ENCODE measurements around the gene CLSTN1.
A peak's percentile ranks its signal among the peaks of the same experiment; 100 is the strongest.

CLSTN1 gene

DNA sequence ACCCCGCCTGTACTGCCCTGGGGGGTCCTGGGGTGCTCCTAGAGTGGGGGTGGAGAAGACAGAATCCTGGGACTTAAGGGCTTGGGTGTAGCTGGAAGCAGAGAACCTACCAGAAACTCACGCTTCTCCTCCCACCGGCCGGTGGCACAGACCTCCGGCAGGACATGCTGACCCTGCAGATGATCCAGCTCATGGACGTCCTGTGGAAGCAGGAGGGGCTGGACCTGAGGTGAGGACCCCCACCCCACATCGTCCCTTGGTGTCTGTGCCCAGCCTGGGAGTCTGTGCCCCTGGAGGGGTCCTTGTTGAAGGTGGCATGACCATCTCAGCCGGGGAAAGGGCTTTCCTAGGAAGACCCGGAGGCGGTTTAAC, 101.4 kb downstream of the CLSTN1 start:
- Histone ChIP-seq H3K9me3 (ENCODE audit: insufficient read depth, low read length) (no peaks in the 10 kb centered on the region), H3K36me3 (ENCODE audit: low read length) (0 out of 2 replicates have a peak, but pooled peaks cover 6% of the 10 kb centered on the region), H4K20me1 (ENCODE audit: low read depth, low read length) (no peaks in the 10 kb centered on the region), H2AFZ (ENCODE audit: low read depth, low read length, severe bottlenecking) (no peak overlapping the region), H3K9me2 (replicated peaks; ENCODE audit: insufficient read depth, low read length) (no peaks in the 10 kb centered on the region), H3K4me2 (ENCODE audit: low read depth, low read length, poor library complexity, severe bottlenecking) (no peak overlapping the region), H3K9ac (ENCODE audit: low read length) (no peak overlapping the region), H3K4me3 (ENCODE audit: insufficient read depth, low read length, poor library complexity, severe bottlenecking) (no peak overlapping the region), H3F3A (ENCODE audit: insufficient read depth) (peaks cover under 1% of the 10 kb centered on the region; the same call in 1 of the 2 replicates), H3K27ac (ENCODE audit: low read depth, low read length) (no peak overlapping the region), H3K79me2 (ENCODE audit: insufficient read depth, low read length) (no peaks in the 10 kb centered on the region), H3K27me3 (ENCODE audit: low read length) (no peaks in the 10 kb centered on the region)
- TF ChIP-seq EZH2phosphoT487 (conservative IDR thresholded peaks at IDR 0.05; ENCODE audit: low read length), result no peak
- TF ChIP-seq, protein P1, sequence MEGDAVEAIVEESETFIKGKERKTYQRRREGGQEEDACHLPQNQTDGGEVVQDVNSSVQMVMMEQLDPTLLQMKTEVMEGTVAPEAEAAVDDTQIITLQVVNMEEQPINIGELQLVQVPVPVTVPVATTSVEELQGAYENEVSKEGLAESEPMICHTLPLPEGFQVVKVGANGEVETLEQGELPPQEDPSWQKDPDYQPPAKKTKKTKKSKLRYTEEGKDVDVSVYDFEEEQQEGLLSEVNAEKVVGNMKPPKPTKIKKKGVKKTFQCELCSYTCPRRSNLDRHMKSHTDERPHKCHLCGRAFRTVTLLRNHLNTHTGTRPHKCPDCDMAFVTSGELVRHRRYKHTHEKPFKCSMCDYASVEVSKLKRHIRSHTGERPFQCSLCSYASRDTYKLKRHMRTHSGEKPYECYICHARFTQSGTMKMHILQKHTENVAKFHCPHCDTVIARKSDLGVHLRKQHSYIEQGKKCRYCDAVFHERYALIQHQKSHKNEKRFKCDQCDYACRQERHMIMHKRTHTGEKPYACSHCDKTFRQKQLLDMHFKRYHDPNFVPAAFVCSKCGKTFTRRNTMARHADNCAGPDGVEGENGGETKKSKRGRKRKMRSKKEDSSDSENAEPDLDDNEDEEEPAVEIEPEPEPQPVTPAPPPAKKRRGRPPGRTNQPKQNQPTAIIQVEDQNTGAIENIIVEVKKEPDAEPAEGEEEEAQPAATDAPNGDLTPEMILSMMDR (IDR thresholded peaks at IDR 0.05; ENCODE audit: insufficient read depth, low read length, poor library complexity, severe bottlenecking), result no peak

DNA sequence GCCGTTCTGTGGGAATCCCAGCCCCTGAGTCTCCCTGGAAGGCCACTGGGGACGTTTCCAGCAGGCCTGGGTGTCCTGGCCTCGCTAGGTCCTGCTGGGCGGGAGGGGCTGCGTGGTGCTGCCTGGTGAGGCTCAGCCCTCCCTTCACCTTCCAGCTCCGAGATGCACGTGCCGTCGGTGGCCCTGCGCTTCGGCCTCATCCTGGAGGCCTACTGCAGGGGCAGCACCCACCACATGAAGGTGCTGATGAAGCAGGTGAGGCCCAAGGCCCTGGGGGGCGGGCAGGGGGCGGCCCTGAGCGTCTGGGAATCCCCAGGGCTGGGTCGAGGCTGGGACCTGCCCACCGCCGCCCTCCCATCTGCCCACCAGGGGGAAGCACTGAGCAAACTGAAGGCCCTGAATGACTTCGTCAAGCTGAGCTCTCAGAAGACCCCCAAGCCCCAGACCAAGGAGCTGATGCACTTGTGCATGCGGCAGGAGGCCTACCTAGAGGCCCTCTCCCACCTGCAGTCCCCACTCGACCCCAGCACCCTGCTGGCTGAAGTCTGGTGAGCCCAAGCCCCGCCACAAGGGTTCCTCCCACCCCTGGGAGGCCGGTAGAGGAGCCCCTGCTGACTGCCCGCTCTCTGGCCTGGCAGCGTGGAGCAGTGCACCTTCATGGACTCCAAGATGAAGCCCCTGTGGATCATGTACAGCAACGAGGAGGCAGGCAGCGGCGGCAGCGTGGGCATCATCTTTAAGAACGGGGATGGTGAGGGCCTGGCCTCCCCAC, 102.0 kb downstream of the CLSTN1 start:
- H3K4me3 ChIP-seq (ENCODE audit: insufficient read depth, low read length, poor library complexity, severe bottlenecking), result no peak overlapping the region
- no peaks in the 10 kb centered on the region for H3K9me2 ChIP-seq (replicated peaks; ENCODE audit: insufficient read depth, low read length)
- H3F3A ChIP-seq (ENCODE audit: insufficient read depth), result no peaks in the 10 kb centered on the region
- H3K79me2 ChIP-seq (ENCODE audit: insufficient read depth, low read length), result no peaks in the 10 kb centered on the region
- no peak overlapping the region for H3K27ac ChIP-seq (ENCODE audit: low read depth, low read length)
- no peaks in the 10 kb centered on the region for H3K27me3 ChIP-seq (ENCODE audit: low read length)
- no peak overlapping the region for H2AFZ ChIP-seq (ENCODE audit: low read depth, low read length, severe bottlenecking)
- no peaks in the 10 kb centered on the region for H3K9me3 ChIP-seq (ENCODE audit: insufficient read depth, low read length)
- H4K20me1 ChIP-seq (ENCODE audit: low read depth, low read length), result no peaks in the 10 kb centered on the region
- no peak overlapping the region for H3K9ac ChIP-seq (ENCODE audit: low read length)
- no peak for TF ChIP-seq EZH2phosphoT487 (conservative IDR thresholded peaks at IDR 0.05; ENCODE audit: low read length)
- TF ChIP-seq, protein P1 (IDR thresholded peaks at IDR 0.05; ENCODE audit: insufficient read depth, low read length, poor library complexity, severe bottlenecking), result peak; percentile 80
- H3K4me2 ChIP-seq (ENCODE audit: low read depth, low read length, poor library complexity, severe bottlenecking), result no peak overlapping the region
- H3K36me3 ChIP-seq (ENCODE audit: low read length), result 0 out of 2 replicates have a peak, but pooled peaks cover 6% of the 10 kb centered on the region

DNA sequence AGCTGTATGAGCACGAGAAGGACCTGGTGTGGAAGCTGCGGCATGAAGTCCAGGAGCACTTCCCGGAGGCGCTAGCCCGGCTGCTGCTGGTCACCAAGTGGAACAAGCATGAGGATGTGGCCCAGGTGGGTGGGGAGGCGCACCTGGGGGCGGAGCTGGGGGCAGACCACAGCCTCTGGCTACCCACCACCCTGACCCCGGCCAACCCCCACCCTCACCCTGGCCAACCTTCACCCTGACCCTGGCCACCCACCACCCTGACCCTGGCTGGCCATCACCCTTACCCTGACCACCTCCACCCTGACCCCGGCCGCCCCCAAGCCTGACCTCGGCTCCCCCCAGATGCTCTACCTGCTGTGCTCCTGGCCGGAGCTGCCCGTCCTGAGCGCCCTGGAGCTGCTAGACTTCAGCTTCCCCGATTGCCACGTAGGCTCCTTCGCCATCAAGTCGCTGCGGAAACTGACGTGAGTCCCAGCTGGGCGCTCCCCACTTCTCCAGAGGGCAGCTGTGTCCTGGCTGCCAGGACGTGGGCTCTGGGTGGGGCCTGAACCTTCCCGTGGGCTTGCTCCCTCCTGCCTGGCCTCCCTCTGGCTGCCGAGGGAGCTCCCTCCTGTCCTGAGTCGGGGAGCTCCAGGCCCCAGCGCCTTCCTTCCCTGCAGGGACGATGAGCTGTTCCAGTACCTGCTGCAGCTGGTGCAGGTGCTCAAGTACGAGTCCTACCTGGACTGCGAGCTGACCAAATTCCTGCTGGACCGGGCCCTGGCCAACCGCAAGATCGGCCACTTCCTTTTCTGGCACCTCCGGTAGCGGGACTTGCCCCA, 102.8 kb downstream of the CLSTN1 start:
- H4K20me1 ChIP-seq (ENCODE audit: low read depth, low read length), result no peaks in the 10 kb centered on the region
- H3K36me3 ChIP-seq (ENCODE audit: low read length), result 0 out of 2 replicates have a peak, but pooled peaks cover 6% of the 10 kb centered on the region
- no peaks in the 10 kb centered on the region for H3K27me3 ChIP-seq (ENCODE audit: low read length)
- H3K79me2 ChIP-seq (ENCODE audit: insufficient read depth, low read length), result no peaks in the 10 kb centered on the region
- H2AFZ ChIP-seq (ENCODE audit: low read depth, low read length, severe bottlenecking), result no peak overlapping the region
- no peaks in the 10 kb centered on the region for H3K9me3 ChIP-seq (ENCODE audit: insufficient read depth, low read length)
- TF ChIP-seq, protein P1 (IDR thresholded peaks at IDR 0.05; ENCODE audit: insufficient read depth, low read length, poor library complexity, severe bottlenecking), result no peak
- no peak for TF ChIP-seq EZH2phosphoT487 (conservative IDR thresholded peaks at IDR 0.05; ENCODE audit: low read length)
- H3F3A ChIP-seq (ENCODE audit: insufficient read depth), result no peaks in the 10 kb centered on the region
- H3K9me2 ChIP-seq (replicated peaks; ENCODE audit: insufficient read depth, low read length), result no peaks in the 10 kb centered on the region
- no peak overlapping the region for H3K27ac ChIP-seq (ENCODE audit: low read depth, low read length)
- H3K4me3 ChIP-seq (ENCODE audit: insufficient read depth, low read length, poor library complexity, severe bottlenecking), result no peak overlapping the region
- H3K9ac ChIP-seq (ENCODE audit: low read length), result no peak overlapping the region
- H3K4me2 ChIP-seq (ENCODE audit: low read depth, low read length, poor library complexity, severe bottlenecking), result no peak overlapping the region
